ENCODE measurements around the gene ERC1.

- no peak for TF ChIP-seq CTCF (conservative IDR thresholded peaks at IDR 0.05 in 1 of 2, IDR thresholded peaks at IDR 0.05 in 1 of 2; ENCODE audit: low read depth in 1 of 2, low read length in 2 of 2)
- no peak for TF ChIP-seq EZH2 (IDR thresholded peaks at IDR 0.05; ENCODE audit: low read length, missing control alignments)
Measured at GRCh38 chr12:990661-991349, at the start of gene ERC1.
